ENCODE data around the gene SYNE3.

DNA sequence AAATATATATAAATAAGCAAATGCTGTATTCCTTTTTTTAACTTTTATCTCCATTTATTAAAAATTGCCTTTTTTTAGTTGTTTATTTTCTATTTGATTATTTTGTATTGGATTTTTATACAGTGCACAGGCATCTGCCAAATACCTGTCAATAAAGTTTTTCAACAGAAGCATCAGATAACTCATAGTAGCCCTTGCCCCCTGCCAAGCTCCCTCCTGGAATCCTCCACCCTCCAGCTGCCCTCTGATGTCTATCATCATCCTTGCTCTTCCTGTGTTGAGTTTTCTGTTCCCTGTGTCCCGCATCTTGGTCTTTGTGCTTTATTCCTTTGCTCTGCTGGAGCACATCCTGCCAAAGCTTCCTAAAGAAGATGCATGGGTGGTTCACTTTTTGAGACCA is 35.0 kb upstream of the SYNE3 start:
- TF ChIP-seq, protein P1, sequence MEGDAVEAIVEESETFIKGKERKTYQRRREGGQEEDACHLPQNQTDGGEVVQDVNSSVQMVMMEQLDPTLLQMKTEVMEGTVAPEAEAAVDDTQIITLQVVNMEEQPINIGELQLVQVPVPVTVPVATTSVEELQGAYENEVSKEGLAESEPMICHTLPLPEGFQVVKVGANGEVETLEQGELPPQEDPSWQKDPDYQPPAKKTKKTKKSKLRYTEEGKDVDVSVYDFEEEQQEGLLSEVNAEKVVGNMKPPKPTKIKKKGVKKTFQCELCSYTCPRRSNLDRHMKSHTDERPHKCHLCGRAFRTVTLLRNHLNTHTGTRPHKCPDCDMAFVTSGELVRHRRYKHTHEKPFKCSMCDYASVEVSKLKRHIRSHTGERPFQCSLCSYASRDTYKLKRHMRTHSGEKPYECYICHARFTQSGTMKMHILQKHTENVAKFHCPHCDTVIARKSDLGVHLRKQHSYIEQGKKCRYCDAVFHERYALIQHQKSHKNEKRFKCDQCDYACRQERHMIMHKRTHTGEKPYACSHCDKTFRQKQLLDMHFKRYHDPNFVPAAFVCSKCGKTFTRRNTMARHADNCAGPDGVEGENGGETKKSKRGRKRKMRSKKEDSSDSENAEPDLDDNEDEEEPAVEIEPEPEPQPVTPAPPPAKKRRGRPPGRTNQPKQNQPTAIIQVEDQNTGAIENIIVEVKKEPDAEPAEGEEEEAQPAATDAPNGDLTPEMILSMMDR (conservative IDR thresholded peaks at IDR 0.05): no peak
- no peak for TF ChIP-seq EZH2 (IDR thresholded peaks at IDR 0.05; ENCODE audit: low read depth)
